ENCODE results near the gene AKAP13.
A peak's percentile ranks its signal among the peaks of the same experiment; 100 is the strongest.

AKAP13 gene

GRCh38 chr15:85679231-85679630 lies 298.8 kb downstream of the AKAP13 start:
- Histone ChIP-seq H3K27me3 (no peaks in the 10 kb centered on the region), H3K27ac (no peak overlapping the region), H3K4me3 (ENCODE audit: low read depth in 1 of 2, low read length in 1 of 2) (no peak overlapping the region), H3K9me3 (no peaks in the 10 kb centered on the region), H3K36me3 (peaks cover 94% of the 10 kb centered on the region), H3K4me1 (ENCODE audit: control insufficient read depth in 1 of 2, insufficient read depth in 1 of 2, low read depth in 1 of 2, low read length in 1 of 2) (no peaks in the 10 kb centered on the region)
- TF ChIP-seq, protein P1, sequence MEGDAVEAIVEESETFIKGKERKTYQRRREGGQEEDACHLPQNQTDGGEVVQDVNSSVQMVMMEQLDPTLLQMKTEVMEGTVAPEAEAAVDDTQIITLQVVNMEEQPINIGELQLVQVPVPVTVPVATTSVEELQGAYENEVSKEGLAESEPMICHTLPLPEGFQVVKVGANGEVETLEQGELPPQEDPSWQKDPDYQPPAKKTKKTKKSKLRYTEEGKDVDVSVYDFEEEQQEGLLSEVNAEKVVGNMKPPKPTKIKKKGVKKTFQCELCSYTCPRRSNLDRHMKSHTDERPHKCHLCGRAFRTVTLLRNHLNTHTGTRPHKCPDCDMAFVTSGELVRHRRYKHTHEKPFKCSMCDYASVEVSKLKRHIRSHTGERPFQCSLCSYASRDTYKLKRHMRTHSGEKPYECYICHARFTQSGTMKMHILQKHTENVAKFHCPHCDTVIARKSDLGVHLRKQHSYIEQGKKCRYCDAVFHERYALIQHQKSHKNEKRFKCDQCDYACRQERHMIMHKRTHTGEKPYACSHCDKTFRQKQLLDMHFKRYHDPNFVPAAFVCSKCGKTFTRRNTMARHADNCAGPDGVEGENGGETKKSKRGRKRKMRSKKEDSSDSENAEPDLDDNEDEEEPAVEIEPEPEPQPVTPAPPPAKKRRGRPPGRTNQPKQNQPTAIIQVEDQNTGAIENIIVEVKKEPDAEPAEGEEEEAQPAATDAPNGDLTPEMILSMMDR (IDR thresholded peaks at IDR 0.05), result no peak

DNA sequence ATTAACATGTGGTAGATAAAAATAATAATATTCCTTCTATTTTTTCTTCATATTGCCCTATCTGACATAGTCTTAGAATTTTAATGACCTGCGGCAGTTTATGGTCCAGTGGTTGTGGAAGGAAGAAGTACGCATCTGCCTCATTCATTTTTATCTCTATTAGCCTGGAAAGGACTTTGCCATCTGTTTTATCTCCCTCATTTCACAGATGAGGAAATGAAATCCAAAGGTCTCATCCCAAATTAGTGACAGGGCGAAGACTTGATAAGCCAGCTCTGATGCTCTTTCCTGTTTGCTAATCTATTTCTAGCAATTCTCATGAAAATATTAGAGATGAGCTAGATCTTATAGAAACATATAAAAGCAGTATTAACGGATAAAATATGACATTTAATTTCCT lies 301.0 kb downstream of the AKAP13 start:
- Histone ChIP-seq H3K27ac (no peak overlapping the region), H3K4me3 (ENCODE audit: low read depth in 1 of 2, low read length in 1 of 2) (no peak overlapping the region), H3K9me3 (no peaks in the 10 kb centered on the region), H3K36me3 (peaks cover 97% of the 10 kb centered on the region), H3K27me3 (no peaks in the 10 kb centered on the region), H3K4me1 (ENCODE audit: control insufficient read depth in 1 of 2, insufficient read depth in 1 of 2, low read depth in 1 of 2, low read length in 1 of 2) (no peaks in the 10 kb centered on the region)
- TF ChIP-seq, protein P1 (IDR thresholded peaks at IDR 0.05), result no peak

- TF ChIP-seq, protein P1 (IDR thresholded peaks at IDR 0.05), result no peak
- Histone ChIP-seq H3K9me3 (no peaks in the 10 kb centered on the region), H3K4me1 (ENCODE audit: control insufficient read depth in 1 of 2, insufficient read depth in 1 of 2, low read depth in 1 of 2, low read length in 1 of 2) (peaks cover 8 to 12% of the 10 kb centered on the region in 2 experiments), H3K27ac (no peak overlapping the region), H3K27me3 (no peaks in the 10 kb centered on the region), H3K4me3 (ENCODE audit: low read depth in 1 of 2, low read length in 1 of 2) (no peak overlapping the region), H3K36me3 (peaks cover 88% of the 10 kb centered on the region)
Observed at GRCh38 chr15:85684174-85684710, 303.8 kb downstream of the AKAP13 start.

DNA sequence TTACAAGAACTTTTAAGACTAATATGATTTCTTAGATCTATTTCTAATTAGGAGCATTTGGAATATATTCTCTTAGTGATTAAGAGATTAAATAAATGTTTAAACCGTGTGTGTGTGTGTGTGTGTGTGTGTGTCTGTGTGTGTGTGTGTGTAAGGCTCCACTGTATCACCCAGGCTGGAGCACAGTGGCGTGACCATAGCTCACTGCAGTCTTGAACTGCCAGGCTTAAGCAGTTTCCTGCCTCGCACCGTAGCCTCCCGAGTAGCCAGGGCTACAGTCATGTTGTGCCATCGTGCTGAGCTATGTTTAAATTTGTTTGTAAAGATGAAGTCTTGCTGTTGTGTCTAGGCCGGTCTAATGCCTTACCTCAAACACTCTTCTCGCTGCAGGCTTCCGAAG lies 305.0 kb downstream of the AKAP13 start:
- H3K4me3 ChIP-seq (ENCODE audit: low read depth in 1 of 2, low read length in 1 of 2), result no peak overlapping the region
- H3K9me3 ChIP-seq, result no peaks in the 10 kb centered on the region
- peaks cover 78% of the 10 kb centered on the region for H3K36me3 ChIP-seq
- H3K27ac ChIP-seq, result no peak overlapping the region
- no peaks in the 10 kb centered on the region for H3K27me3 ChIP-seq
- peaks cover 19 to 23% of the 10 kb centered on the region in 2 experiments for H3K4me1 ChIP-seq (ENCODE audit: control insufficient read depth in 1 of 2, insufficient read depth in 1 of 2, low read depth in 1 of 2, low read length in 1 of 2)
- TF ChIP-seq, protein P1 (IDR thresholded peaks at IDR 0.05), result no peak

DNA sequence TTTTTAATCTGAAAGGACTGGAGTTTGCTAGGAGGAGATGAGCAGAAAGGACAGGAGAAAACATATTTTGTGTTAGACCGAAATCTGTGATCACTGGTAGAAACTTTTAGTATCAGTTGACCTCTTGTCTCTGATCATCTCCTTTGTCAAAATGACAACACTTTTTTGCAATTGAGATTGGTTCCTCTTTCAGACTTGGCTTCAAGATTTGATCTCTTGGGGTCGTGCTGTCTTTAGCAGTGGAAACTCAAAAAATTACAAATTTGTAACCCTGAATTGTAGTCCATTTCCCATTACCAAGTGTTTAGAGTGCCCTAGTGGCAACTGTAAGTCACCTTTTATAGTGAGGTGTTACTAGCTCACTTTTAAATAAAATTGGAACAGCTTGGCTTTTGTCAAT lies 306.9 kb downstream of the AKAP13 start:
- H3K4me3 ChIP-seq (ENCODE audit: low read depth in 1 of 2, low read length in 1 of 2), result no peak overlapping the region
- H3K27ac ChIP-seq, result peak overlapping the region; percentile 71
- TF ChIP-seq, protein P1 (IDR thresholded peaks at IDR 0.05), result no peak
- no peaks in the 10 kb centered on the region for H3K9me3 ChIP-seq
- H3K27me3 ChIP-seq, result no peaks in the 10 kb centered on the region
- H3K4me1 ChIP-seq (ENCODE audit: control insufficient read depth in 1 of 2, insufficient read depth in 1 of 2, low read depth in 1 of 2, low read length in 1 of 2), result peaks cover 37 to 42% of the 10 kb centered on the region in 2 experiments
- H3K36me3 ChIP-seq, result peaks cover 76% of the 10 kb centered on the region
